HEK293 (cell line): Measurements from ENCODE around the gene PILRB.
"Not testable (repeated sequence)": the region's sequence is repeated elsewhere in the genome, so short reads cannot be mapped to it uniquely, and the experiment has no call there.

Experiments
- ZNF488 ChIP-seq: fragments of 450-650 bp; formaldehyde crosslinking; IDR thresholded peaks from 2 replicates; pipeline ENCODE4 v1.5.1; 2016; ENCODE audit warnings: missing biosample characterization, missing genetic modification characterization
- ZNF600 ChIP-seq: fragments of 450-650 bp; formaldehyde crosslinking; IDR thresholded peaks from 2 replicates; pipeline ENCODE4 v1.5.1; 2016; ENCODE audit warnings: missing biosample characterization, missing genetic modification characterization

GRCh38 chr7:100373870-100374598, 16.1 kb downstream of the PILRB start:
- not testable (repeated sequence) for TF ChIP-seq ZNF488 (tag by site-specific recombination); ZNF600
